Ectodermal cell (in vitro differentiated cells): Measurements from ENCODE around the gene MOGAT2.
"Not testable (repeated sequence)": the region's sequence is repeated elsewhere in the genome, so short reads cannot be mapped to it uniquely, and the experiment has no call there.

Experiments used
- H3K27ac ChIP-seq: 2 replicates; pipeline ENCODE4 v1.7.0; 2013; ENCODE audit warnings: mild to moderate bottlenecking, low read depth, low read length; ENCODE audit not compliant: insufficient read depth, poor library complexity, severe bottlenecking
- H3K27me3 ChIP-seq: 2 replicates; pipeline ENCODE4 v1.7.0; 2013; ENCODE audit warnings: mild to moderate bottlenecking, low read length; ENCODE audit not compliant: insufficient read depth, control insufficient read depth, poor library complexity, severe bottlenecking
- H3K36me3 ChIP-seq: one replicate; pipeline ENCODE4 v1.7.0; 2013; ENCODE audit warnings: low read length; ENCODE audit not compliant: control insufficient read depth, insufficient read depth
- H3K4me1 ChIP-seq: one replicate; pipeline ENCODE4 v1.7.0; 2013; ENCODE audit warnings: low read length; ENCODE audit not compliant: control insufficient read depth, insufficient read depth
- H3K4me3 ChIP-seq: 2 replicates; pipeline ENCODE4 v1.7.0; 2013; ENCODE audit warnings: low read depth, low read length, control low read depth; ENCODE audit not compliant: insufficient read depth
- H3K9me3 ChIP-seq: 2 replicates; pipeline ENCODE4 v1.7.0; 2013; ENCODE audit warnings: mild to moderate bottlenecking, low read length, moderate library complexity; ENCODE audit not compliant: control insufficient read depth
- WGBS, 2 experiments: methylation state at CpG; one replicate each; pipeline ENCODE4 v1.1.7; 2013; ENCODE audit warnings: missing lambda C conversion rate in 2 of 2; 5-methylcytosine and 5-hydroxymethylcytosine counted together

MOGAT2 gene

DNA sequence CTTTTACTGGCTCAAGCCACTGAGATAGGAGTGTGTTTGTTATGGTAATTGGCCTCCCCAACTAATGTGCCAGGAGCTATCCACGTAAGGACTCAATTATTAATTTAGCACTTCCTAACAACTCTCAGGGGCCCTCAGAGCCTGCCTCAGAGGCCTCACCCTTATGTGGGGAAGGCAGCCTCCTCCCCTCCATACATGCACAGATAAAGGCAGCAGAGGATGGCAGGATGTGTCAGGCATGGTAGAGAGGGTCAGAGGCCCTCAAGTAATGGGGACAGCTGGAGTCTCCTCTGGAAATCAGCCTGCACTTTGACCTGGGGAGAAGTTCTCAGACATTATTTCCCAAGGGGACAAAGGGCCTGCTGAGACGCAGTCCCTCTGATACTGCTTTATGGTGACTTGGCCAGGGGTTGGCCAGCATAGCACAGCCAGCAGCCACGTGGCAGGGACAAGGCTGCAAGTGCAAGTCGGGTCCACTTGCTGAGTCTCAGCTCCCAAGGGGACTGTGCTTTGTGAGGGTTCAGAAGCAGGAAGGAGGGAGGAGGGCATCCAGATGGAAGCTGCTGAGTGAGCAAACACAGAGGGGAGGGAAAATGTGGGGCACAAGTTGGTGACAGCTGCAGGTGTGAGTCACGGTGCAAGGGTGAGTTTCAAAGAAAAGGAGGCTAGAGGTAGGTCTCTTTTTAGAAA, 17.0 kb downstream of the MOGAT2 start:
- H3K36me3 ChIP-seq, result no peaks in the 10 kb centered on the region
- H3K9me3 ChIP-seq, result no peaks in the 10 kb centered on the region
- no peak overlapping the region for H3K27ac ChIP-seq
- H3K4me1 ChIP-seq, result peaks cover 24% of the 10 kb centered on the region
- H3K27me3 ChIP-seq, result no peaks in the 10 kb centered on the region
- 82 to 87% methylated on average over 5 of the region's 5 CpGs for WGBS, 2 experiments
- H3K4me3 ChIP-seq, result no peak overlapping the region

DNA sequence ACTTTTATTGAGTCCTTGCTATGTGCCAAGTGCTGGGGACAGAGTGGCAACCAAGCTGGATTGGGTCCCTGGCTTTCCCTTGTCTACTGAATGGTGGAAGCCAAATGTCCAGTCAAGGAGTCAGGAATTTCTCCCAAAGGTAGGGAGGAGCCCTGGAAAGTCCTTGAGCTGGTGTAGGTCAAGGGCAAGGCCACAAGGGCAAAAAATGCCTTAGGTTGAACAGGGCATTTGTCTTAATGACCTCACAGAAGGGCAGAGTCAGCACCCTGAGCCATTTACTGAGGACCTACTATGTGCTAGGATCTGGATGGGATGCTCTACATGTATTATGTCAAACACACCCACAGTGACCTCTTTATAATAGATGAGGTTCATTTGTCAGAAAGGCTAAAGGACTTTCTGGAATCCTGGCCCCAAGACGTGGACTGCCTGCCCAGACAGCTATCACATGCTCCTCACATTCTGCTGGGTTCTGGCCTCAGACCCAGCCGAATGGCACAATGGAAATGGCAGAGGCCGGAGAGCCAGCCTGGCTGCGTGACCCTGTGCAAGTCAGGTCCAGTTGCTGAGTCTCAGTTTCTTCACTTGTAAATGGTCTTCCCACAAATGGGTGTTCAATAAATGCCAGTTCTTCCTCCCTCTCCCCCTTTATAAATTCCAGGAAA, 17.7 kb downstream of the MOGAT2 start:
- Histone ChIP-seq H3K4me1 (peaks cover 24% of the 10 kb centered on the region), H3K4me3 (no peak overlapping the region), H3K27me3 (no peaks in the 10 kb centered on the region), H3K36me3 (no peaks in the 10 kb centered on the region), H3K9me3 (no peaks in the 10 kb centered on the region), H3K27ac (no peak overlapping the region)
- WGBS, 2 experiments, result 93 to 96% methylated on average over 4 of the region's 4 CpGs

- H3K9me3 ChIP-seq, result no peaks in the 10 kb centered on the region
- 92 to 93% methylated on average over 6 of the region's 6 CpGs for WGBS, 2 experiments
- H3K27ac ChIP-seq, result no peak overlapping the region
- H3K36me3 ChIP-seq, result no peaks in the 10 kb centered on the region
- no peak overlapping the region for H3K4me3 ChIP-seq
- H3K4me1 ChIP-seq, result peaks cover 24% of the 10 kb centered on the region
- no peaks in the 10 kb centered on the region for H3K27me3 ChIP-seq
Observed at GRCh38 chr11:75737314-75737713, 19.7 kb downstream of the MOGAT2 start.

DNA sequence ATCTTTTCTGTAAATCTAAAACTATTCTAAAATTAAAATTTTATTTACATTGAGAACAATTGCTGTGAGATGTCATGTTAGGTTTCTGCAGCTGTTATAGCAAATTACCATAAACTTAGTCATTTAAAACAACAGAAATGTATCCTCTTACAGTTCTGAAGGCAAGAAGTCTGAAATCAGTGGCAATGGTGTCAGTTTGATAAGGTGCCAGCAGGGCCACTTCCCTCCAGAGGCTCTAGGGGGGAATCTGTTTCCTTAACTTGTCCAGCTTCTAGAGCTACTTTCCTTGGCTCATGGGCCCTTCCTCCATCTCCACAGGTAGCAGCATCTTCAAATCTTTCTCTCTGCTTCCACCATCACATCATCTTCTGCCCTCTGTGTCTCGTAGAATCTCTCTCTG, 23.0 kb downstream of the MOGAT2 start:
- Histone ChIP-seq H3K4me1 (no peaks in the 10 kb centered on the region), H3K4me3 (no peak overlapping the region), H3K27ac (no peak overlapping the region), H3K9me3 (no peaks in the 10 kb centered on the region), H3K36me3 (no peaks in the 10 kb centered on the region), H3K27me3 (no peaks in the 10 kb centered on the region)
- 89 to 93% methylated on average over 1 of the region's 1 CpG for WGBS, 2 experiments

DNA sequence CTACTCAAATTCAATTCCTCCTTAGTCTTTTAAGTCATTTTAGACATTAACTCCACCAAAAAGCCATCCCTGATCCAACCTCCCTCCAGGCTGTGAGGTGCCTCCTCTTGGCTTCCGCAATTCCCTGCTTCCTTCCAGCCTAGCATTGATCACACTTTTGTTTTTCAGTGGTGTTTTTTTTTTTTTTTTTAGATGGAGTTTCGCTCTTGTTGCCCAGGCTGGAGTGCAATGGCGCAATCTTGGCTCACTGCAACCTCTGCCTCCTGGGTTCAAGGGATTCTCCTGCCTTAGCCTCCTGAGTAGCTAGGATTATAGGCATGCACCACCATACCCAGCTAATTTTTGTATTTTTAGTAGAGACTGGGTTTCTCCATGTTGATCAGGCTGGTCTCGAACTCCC, 25.5 kb downstream of the MOGAT2 start:
- not testable (repeated sequence) for H3K9me3 ChIP-seq, H3K4me1 ChIP-seq, H3K27me3 ChIP-seq, H3K4me3 ChIP-seq, H3K36me3 ChIP-seq, H3K27ac ChIP-seq
- 94 to 97% methylated on average over 3 to 4 of the region's 4 CpGs for WGBS, 2 experiments

- no peak overlapping the region for H3K27ac ChIP-seq
- 82 to 83% methylated on average over 9 of the region's 9 CpGs for WGBS, 2 experiments
- H3K4me1 ChIP-seq, result no peaks in the 10 kb centered on the region
Observed at GRCh38 chr11:75743711-75744563, 26.3 kb downstream of the MOGAT2 start.

GRCh38 chr11:75745807-75746206, 28.2 kb downstream of the MOGAT2 start:
- H3K9me3 ChIP-seq, result no peaks in the 10 kb centered on the region
- no peaks in the 10 kb centered on the region for H3K27me3 ChIP-seq
- WGBS, 2 experiments, result 91 to 92% methylated on average over 5 of the region's 5 CpGs
- no peak overlapping the region for H3K4me3 ChIP-seq
- no peaks in the 10 kb centered on the region for H3K4me1 ChIP-seq
- H3K27ac ChIP-seq, result no peak overlapping the region
- no peaks in the 10 kb centered on the region for H3K36me3 ChIP-seq

More at GRCh38 chr11:75743711-75744563, 26.3 kb downstream of the MOGAT2 start:
- Histone ChIP-seq H3K36me3 (no peaks in the 10 kb centered on the region), H3K27me3 (no peaks in the 10 kb centered on the region), H3K9me3 (no peaks in the 10 kb centered on the region), H3K4me3 (no peak overlapping the region)

DNA sequence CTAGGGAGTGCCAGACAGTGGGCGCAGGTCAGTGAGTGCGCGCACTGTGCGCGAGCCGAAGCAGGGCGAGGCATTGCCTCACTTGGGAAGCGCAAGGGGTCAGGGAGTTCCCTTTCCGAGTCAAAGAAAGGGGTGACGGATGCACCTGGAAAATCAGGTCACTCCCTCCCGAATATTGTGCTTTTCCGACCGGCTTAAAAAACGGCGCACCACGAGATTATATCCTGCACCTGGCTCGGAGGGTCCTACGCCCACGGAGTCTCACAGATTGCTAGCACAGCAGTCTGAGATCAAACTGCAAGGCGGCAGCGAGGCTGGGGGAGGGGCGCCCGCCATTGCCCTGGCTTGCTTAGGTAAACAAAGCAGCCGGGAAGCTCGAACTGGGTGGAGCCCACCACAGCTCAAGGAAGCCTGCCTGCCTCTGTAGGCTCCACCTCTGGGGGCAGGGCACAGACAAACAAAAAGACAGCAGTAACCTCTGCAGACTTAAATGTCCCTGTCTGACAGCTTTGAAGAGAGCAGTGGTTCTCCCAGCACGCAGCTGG, 31.2 kb downstream of the MOGAT2 start:
- H3K4me3 ChIP-seq, H3K27me3 ChIP-seq, H3K4me1 ChIP-seq, H3K9me3 ChIP-seq, H3K27ac ChIP-seq, H3K36me3 ChIP-seq: not testable (repeated sequence)
- WGBS, 2 experiments, result 44 to 65% methylated on average over 8 to 15 of the region's 26 CpGs

GRCh38 chr11:75754933-75755332, 37.3 kb downstream of the MOGAT2 start:
- H3K27ac ChIP-seq, H3K4me1 ChIP-seq, H3K36me3 ChIP-seq, H3K27me3 ChIP-seq, H3K4me3 ChIP-seq, H3K9me3 ChIP-seq: not testable (repeated sequence)

DNA sequence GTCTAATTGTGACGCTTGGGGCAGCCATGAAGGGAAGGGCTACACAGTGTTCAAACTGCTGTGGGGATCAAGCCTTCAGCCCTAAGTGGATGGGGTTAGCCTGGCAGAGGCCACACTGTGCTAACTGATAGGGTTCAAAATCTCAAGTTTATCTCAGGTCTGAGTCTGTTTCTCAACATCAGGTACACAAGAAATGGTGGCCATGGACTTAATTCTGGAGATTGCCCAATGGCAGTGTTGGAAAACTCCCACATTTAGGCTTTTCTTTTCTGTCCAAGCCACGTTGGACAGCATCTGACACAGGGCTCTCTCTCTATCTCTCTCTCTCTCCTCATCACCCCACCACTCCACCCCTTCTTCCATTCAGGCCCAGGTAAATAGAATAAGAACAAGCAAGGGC, 40.0 kb downstream of the MOGAT2 start:
- H3K4me3 ChIP-seq, result no peak overlapping the region
- no peaks in the 10 kb centered on the region for H3K36me3 ChIP-seq
- no peaks in the 10 kb centered on the region for H3K9me3 ChIP-seq
- H3K27me3 ChIP-seq, result no peaks in the 10 kb centered on the region
- H3K4me1 ChIP-seq, result no peaks in the 10 kb centered on the region
- H3K27ac ChIP-seq, result no peak overlapping the region
- 83 to 84% methylated on average over 2 of the region's 2 CpGs for WGBS, 2 experiments
